Endothelial cell of umbilical vein (primary cell): ENCODE results near the gene RCOR3. TPM values are rescaled to one million over a fixed set of nuclear protein-coding genes. Genes with fewer than 3 reads are reported as not detected.

Source experiments
- BruUV-seq: library from RNA; stranded (reverse); fragments of 400-500 nt; replicated peaks from 2 replicates; lab custom pipeline; 2021; lab: Mats Ljungman, UMichigan
- CTCF ChIA-PET: fragments of 300-600, 350-600 bp; sonication (Branson Sonifier 250); formaldehyde crosslinking; loops from one replicate; lab custom pipeline; 2021; ENCODE audit warnings: antibody characterized with exemption, inconsistent platforms; lab: Charles Lee
- POLR2A ChIA-PET: fragments of 300-600, 350-600 bp; sonication (Branson Sonifier 250); formaldehyde crosslinking; loops from one replicate; lab custom pipeline; 2021; ENCODE audit warnings: antibody characterized with exemption, inconsistent platforms; lab: Charles Lee
- DNase-seq: peaks from one replicate; pipeline ENCODE4 v3.0.0-alpha.2; 2011; ENCODE audit warnings: low read depth, low spot score
- FAIRE-seq: peaks from 2 replicates; lab custom pipeline; 2011; peaks lifted over from hg19 to GRCh38; lab: Jason Lieb, UNC
- H2AFZ ChIP-seq: 2 replicates; pipeline ENCODE4 v1.6.0; 2012; ENCODE audit warnings: low read depth, low read length, control low read depth, inconsistent platforms
- H3K27ac ChIP-seq: 2 replicates; pipeline ENCODE4 v1.5.1; 2011; ENCODE audit warnings: low read depth, mild to moderate bottlenecking, control low read depth, low read length, moderate library complexity; ENCODE audit not compliant: insufficient read depth
- H3K27me3 ChIP-seq, 2 experiments: 2 replicates each; pipeline versions ENCODE4 v1.6.0 to v1.6.1; 2011; ENCODE audit warnings: low read length in 2 of 2, mixed read lengths in 1 of 2; ENCODE audit not compliant: control insufficient read depth in 2 of 2, insufficient read depth in 2 of 2
- H3K36me3 ChIP-seq, 2 experiments: 2 replicates in 1 of 2; 3 replicates in 1 of 2; pipeline ENCODE4 v1.5.1; 2011; ENCODE audit warnings: low read length in 2 of 2, mild to moderate bottlenecking in 1 of 2, moderate library complexity in 1 of 2; ENCODE audit not compliant: control insufficient read depth in 2 of 2, insufficient read depth in 2 of 2; ENCODE audit errors: extremely low read depth in 1 of 2
- H3K4me1 ChIP-seq: 3 replicates; pipeline ENCODE4 v1.5.1; 2011; ENCODE audit warnings: mild to moderate bottlenecking, low read length; ENCODE audit not compliant: control insufficient read depth, insufficient read depth; ENCODE audit errors: extremely low read depth
- H3K4me2 ChIP-seq: 2 replicates; pipeline ENCODE4 v1.6.1; 2011; ENCODE audit warnings: low read length, control low read depth, mixed read lengths; ENCODE audit not compliant: insufficient read depth
- H3K4me3 ChIP-seq, 3 experiments: fragments of 200-600 bp in 1 of 3; sonication (generic), shearing (Covaris generic) in 1 of 3; replicated peaks in 1 of 3; 2 replicates each; pipeline ENCODE4 v1.5.1; 2011 to 2016; ENCODE audit warnings: control low read depth in 3 of 3, low read length in 3 of 3, mild to moderate bottlenecking in 2 of 3, inconsistent platforms in 1 of 3, low read depth in 1 of 3, moderate library complexity in 1 of 3; ENCODE audit not compliant: insufficient read depth in 1 of 3
- H3K79me2 ChIP-seq: 2 replicates; pipeline ENCODE4 v1.6.0; 2012; ENCODE audit warnings: low read length, inconsistent platforms; ENCODE audit not compliant: control insufficient read depth, insufficient read depth
- H3K9ac ChIP-seq: replicated peaks from 2 replicates; pipeline ENCODE3; 2011; ENCODE audit warnings: low read length, control low read depth; ENCODE audit not compliant: insufficient read depth; ENCODE audit errors: extremely low read depth
- H3K9me1 ChIP-seq: replicated peaks from 3 replicates; pipeline ENCODE4 v1.6.0; 2011; ENCODE audit warnings: mild to moderate bottlenecking, low read length; ENCODE audit not compliant: control insufficient read depth, insufficient read depth; ENCODE audit errors: extremely low read depth
- H3K9me3 ChIP-seq: replicated peaks from 2 replicates; pipeline ENCODE4 v1.5.1; 2012; ENCODE audit warnings: low read length, inconsistent platforms; ENCODE audit not compliant: control insufficient read depth, insufficient read depth
- H4K20me1 ChIP-seq: replicated peaks from 2 replicates; pipeline ENCODE3; 2011; ENCODE audit warnings: mild to moderate bottlenecking, low read length; ENCODE audit not compliant: control insufficient read depth, insufficient read depth; ENCODE audit errors: extremely low read depth
- CTCF ChIP-seq, 2 donors: IDR thresholded peaks; 1 replicate in 1 of 2; 2 replicates in 1 of 2; pipeline ENCODE4 v1.5.1; 2011; ENCODE audit warnings: low read length in 2 of 2, mild to moderate bottlenecking in 2 of 2, moderate library complexity in 2 of 2, control low read depth in 1 of 2, inconsistent platforms in 1 of 2, low read depth in 1 of 2; ENCODE audit not compliant: insufficient read depth in 1 of 2; ENCODE audit errors: extremely low read depth in 1 of 2
- EZH2 ChIP-seq: IDR thresholded peaks from 2 replicates; pipeline ENCODE4 v1.6.1; 2012; ENCODE audit warnings: borderline replicate concordance, low read depth, mild to moderate bottlenecking, moderate library complexity, low read length, inconsistent platforms; ENCODE audit not compliant: severe bottlenecking
- FOS ChIP-seq: IDR thresholded peaks from 2 replicates; pipeline ENCODE4 v1.6.1; 2011; ENCODE audit warnings: mild to moderate bottlenecking, low read length, moderate library complexity, borderline replicate concordance; ENCODE audit not compliant: insufficient read depth
- GATA2 ChIP-seq: IDR thresholded peaks from 2 replicates; pipeline ENCODE4 v1.7.0; 2011; ENCODE audit warnings: low read depth, mild to moderate bottlenecking, moderate library complexity, mixed read lengths, low read length; ENCODE audit not compliant: insufficient read length, insufficient read depth
- JUN ChIP-seq: IDR thresholded peaks from 2 replicates; pipeline ENCODE4 v1.6.1; 2011; ENCODE audit warnings: borderline replicate concordance, low read depth; ENCODE audit not compliant: insufficient read length, insufficient read depth
- MAX ChIP-seq: IDR thresholded peaks from 2 replicates; pipeline ENCODE4 v1.6.1; 2011; ENCODE audit not compliant: insufficient read depth, insufficient read length
- MYC ChIP-seq: IDR thresholded peaks from one replicate; pipeline ENCODE4 v1.6.1; 2011; ENCODE audit warnings: mild to moderate bottlenecking, low read depth, low read length
- POLR2A ChIP-seq: IDR thresholded peaks from 2 replicates; pipeline ENCODE4 v1.6.1; 2012; ENCODE audit warnings: low read depth, mild to moderate bottlenecking, control low read depth, low read length
- POLR2AphosphoS5 ChIP-seq: IDR thresholded peaks from 2 replicates; pipeline ENCODE4 v1.6.1; 2012; ENCODE audit warnings: low read depth, mild to moderate bottlenecking, control low read depth, low read length, moderate library complexity; ENCODE audit not compliant: insufficient read depth
- dilution Hi-C: fragments of 300-500 bp; cut with MboI; formaldehyde crosslinking; loops from one replicate; pipeline ENCODE4 v1.15.0; 2019; ENCODE audit warnings: low sequenced_read_pairs; ENCODE audit not compliant: extremely low pct_ligation_motif_present
- intact Hi-C: fragments of 100-400 bp; cut with micrococcal nuclease; formaldehyde crosslinking; loops from one replicate; pipeline ENCODE4 v1.10.0; 2022
- polyA plus RNA-seq, 4 experiments: library from polyadenylated mRNA; depleted of rRNA in 3 of 4; stranded (reverse) in 3 of 4; unstranded in 1 of 4; fragments of >200 nt; gene quantifications; 2 replicates each; pipeline versions ENCODE4 v1.2.1 to v1.2.3, GENCODE V29; 2011 to 2012; ENCODE audit warnings: missing spikeins in 1 of 4
- total RNA-seq: library from RNA; stranded (reverse); gene quantifications from 2 replicates; pipeline ENCODE4 v1.2.3, GENCODE V29; 2021

The RCOR3 gene
- total and polyA plus RNA-seq, 2 donors (not counting 3 experiments of a cell fraction or from before 2014, with no cell fraction given) = 24.2 to 34.0 TPM

GRCh38 chr1:211326528-211327345, 67.6 kb downstream of the RCOR3 start, which contains the start of gene TRAF5:
Gene TRAF5, plus strand, starts transcription at chr1:211326833. Its CDS starts 26,407 bp downstream, at chr1:211353240.
- peak; percentile 40 for DNase-seq
- ChIA-PET CTCF (interaction anchor here (0.7 to 3.9 kb wide), 11 partner anchors 8 to 188 kb away, joined by 3 to 17 read pairs (median 5); no protein-coding TSS in a partner anchor), POLR2A (interaction anchor here (0.6 kb wide), 1 partner anchor 174 kb away, joined by 6 read pairs; no protein-coding TSS in a partner anchor)
- no peaks in the 10 kb centered on the region for H3K9me3 ChIP-seq
- BruUV-seq = no TSS peak
- H3K4me2 ChIP-seq = peak within 1 kb of the TSS; percentile 64
- dilution Hi-C loops (no loop called here), intact Hi-C loops (loop anchor here (1.0 kb wide), 3 partner anchors 56 to 253 kb away; partner anchors contain the start of gene SLC30A1)
- H3K27ac ChIP-seq = no peak within 1 kb of the TSS
- H4K20me1 ChIP-seq = no peaks in the 10 kb centered on the region
- peak within 1 kb of the TSS; percentile 90 for H2AFZ ChIP-seq
- no peaks in the 10 kb centered on the region for H3K9me1 ChIP-seq
- H3K27me3 ChIP-seq = no peaks in the 10 kb centered on the region
- H3K79me2 ChIP-seq = no peaks in the 10 kb centered on the region
- peak within 1 kb of the TSS; percentile 66 to 78 (median 71) for H3K4me3 ChIP-seq
- peaks cover 3% of the 10 kb centered on the region for H3K4me1 ChIP-seq
- no peaks in the 10 kb centered on the region for H3K36me3 ChIP-seq
- no peak for TF ChIP-seq EZH2
- no peak for TF ChIP-seq POLR2AphosphoS5
- H3K9ac ChIP-seq = peak within 1 kb of the TSS; percentile 48
- peak; percentile 67 for FAIRE-seq

- Histone ChIP-seq H3K9me1 (no peaks in the 10 kb centered on the region), H2AFZ (peak overlapping the region; percentile 79), H3K4me2 (peak overlapping the region; percentile 64), H3K27ac (no peak overlapping the region), H3K79me2 (no peaks in the 10 kb centered on the region), H3K9me3 (no peaks in the 10 kb centered on the region), H3K27me3 (no peaks in the 10 kb centered on the region), H3K4me1 (peaks cover 6% of the 10 kb centered on the region), H3K36me3 (no peaks in the 10 kb centered on the region), H3K9ac (peak overlapping the region; percentile 48), H3K4me3 (peak overlapping the region; percentile 66 to 78 (median 71)), H4K20me1 (no peaks in the 10 kb centered on the region)
- intact Hi-C loops (loop anchor here (1.0 kb wide), 3 partner anchors 55 to 252 kb away; partner anchors contain the start of gene SLC30A1), dilution Hi-C loops (no loop called here)
- BruUV-seq = no TSS peak
- POLR2A ChIA-PET = interaction anchor here (0.9 kb wide), 1 partner anchor 67 kb away, joined by 6 read pairs; no protein-coding TSS in a partner anchor
- CTCF ChIA-PET = interaction anchor here (0.9 to 3.9 kb wide), 6 partner anchors 9 to 187 kb away, joined by 3 to 17 read pairs (median 8); no protein-coding TSS in a partner anchor
- FAIRE-seq (peak; percentile 62), DNase-seq (peak; percentile 49)
- no peak for TF ChIP-seq EZH2
- TF ChIP-seq JUN = no peak
- TF ChIP-seq CTCF (IDR thresholded peaks at IDR 0.05; ENCODE audit: extremely low read depth in 1 of 2, insufficient read depth in 1 of 2, low read depth in 1 of 2, low read length in 2 of 2) = no peak
- no peak for TF ChIP-seq POLR2AphosphoS5
- TF ChIP-seq MYC = no peak
- no peak for TF ChIP-seq MAX
- no peak for TF ChIP-seq FOS
- no peak for TF ChIP-seq POLR2A
- no peak for TF ChIP-seq GATA2
Observed at GRCh38 chr1:211327346-211327921, 68.3 kb downstream of the RCOR3 start.
